ENCODE results near the gene KRT71. TPM values are rescaled to one million over a fixed set of nuclear protein-coding genes. Genes with fewer than 3 reads are reported as not detected.

KRT71 gene
- total and polyA plus RNA-seq, 2 of the 8 experiments (the other 6 are each of a cell fraction or from before 2014, with no cell fraction given): not detected

DNA sequence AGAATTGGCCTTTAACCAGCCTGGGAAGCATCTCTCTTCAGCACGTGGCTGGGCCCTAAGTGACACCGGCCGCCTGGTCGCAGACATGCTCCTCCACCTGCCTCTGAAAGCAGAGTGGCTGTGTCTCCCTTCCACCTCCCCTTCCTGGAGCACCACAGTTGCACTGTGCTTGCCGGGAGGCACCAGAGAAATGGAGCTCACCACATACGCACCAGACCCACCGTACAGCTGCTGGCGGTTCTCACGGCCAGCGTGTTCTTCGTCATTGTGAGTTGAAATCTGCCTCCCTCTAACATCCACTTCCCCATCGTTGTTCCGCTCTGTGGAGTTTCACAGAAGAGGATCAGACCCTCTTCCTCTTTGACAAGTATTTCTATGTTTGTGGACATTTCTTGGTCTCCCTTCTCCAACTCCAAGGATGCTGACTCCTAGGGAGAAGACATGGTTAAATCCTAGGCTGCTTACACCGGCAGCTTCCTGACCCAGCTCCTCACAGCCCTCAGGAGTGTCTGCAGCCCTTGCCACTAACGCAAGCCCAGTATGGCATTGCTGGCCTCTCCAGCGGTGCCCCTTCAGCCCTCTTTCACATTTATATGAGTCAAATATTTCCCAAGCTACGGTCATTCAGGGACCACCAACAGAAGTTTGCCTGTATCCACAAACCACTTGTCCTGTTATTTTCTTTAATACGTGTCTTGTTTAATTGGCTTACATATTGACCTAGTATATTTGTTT, 21.2 kb downstream of the KRT71 start (continued):
- TF ChIP-seq SUZ12 (IDR thresholded peaks at IDR 0.05; ENCODE audit: low read length) (no peak), EZH2 (IDR thresholded peaks at IDR 0.05; ENCODE audit: low read depth, low read length, severe bottlenecking) (no peak)

Measured in H1 (cell line).